ENCODE results near the gene APOBEC3F. TPM values are rescaled to one million over a fixed set of nuclear protein-coding genes. Genes with fewer than 3 reads are reported as not detected.
"Not testable (repeated sequence)": the region's sequence is repeated elsewhere in the genome, so short reads cannot be mapped to it uniquely, and the experiment has no call there.

Gene APOBEC3F
- total RNA-seq, 2 donors from 2014 or later: 3.4 to 6.3 TPM

DNA sequence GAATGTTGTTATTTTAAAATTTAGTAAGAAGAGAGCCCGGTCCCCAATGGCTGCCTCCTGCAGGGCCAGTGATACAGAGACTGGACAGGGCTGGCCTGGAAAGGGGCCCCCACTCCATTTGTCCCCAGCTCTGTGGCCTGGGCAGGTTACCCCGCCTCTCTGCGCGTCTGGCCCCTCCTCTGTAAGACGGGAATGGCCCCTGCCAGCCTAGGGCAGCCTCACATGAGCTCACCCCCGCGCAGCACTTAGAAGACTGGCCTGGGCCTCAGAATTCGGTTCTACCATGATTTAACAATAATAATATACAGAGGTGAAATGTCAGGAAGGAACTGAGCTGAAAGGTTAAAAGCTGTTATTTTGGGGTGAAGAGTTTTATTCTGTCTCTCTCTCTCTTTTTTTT is 37.7 kb downstream of the APOBEC3F start:
- H3K27ac ChIP-seq: no peak overlapping the region
- TF ChIP-seq, protein P1, sequence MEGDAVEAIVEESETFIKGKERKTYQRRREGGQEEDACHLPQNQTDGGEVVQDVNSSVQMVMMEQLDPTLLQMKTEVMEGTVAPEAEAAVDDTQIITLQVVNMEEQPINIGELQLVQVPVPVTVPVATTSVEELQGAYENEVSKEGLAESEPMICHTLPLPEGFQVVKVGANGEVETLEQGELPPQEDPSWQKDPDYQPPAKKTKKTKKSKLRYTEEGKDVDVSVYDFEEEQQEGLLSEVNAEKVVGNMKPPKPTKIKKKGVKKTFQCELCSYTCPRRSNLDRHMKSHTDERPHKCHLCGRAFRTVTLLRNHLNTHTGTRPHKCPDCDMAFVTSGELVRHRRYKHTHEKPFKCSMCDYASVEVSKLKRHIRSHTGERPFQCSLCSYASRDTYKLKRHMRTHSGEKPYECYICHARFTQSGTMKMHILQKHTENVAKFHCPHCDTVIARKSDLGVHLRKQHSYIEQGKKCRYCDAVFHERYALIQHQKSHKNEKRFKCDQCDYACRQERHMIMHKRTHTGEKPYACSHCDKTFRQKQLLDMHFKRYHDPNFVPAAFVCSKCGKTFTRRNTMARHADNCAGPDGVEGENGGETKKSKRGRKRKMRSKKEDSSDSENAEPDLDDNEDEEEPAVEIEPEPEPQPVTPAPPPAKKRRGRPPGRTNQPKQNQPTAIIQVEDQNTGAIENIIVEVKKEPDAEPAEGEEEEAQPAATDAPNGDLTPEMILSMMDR (IDR thresholded peaks at IDR 0.05): no peak
- H3K4me3 ChIP-seq: no peak overlapping the region
- peaks cover 0 to 10% of the 10 kb centered on the region in 2 donors for H3K4me1 ChIP-seq
- no peaks in the 10 kb centered on the region for H3K9me3 ChIP-seq
- H3K27me3 ChIP-seq: no peaks in the 10 kb centered on the region
- H3K36me3 ChIP-seq: no peaks in the 10 kb centered on the region
- DNase-seq (ENCODE audit: low spot score): no peak

DNA sequence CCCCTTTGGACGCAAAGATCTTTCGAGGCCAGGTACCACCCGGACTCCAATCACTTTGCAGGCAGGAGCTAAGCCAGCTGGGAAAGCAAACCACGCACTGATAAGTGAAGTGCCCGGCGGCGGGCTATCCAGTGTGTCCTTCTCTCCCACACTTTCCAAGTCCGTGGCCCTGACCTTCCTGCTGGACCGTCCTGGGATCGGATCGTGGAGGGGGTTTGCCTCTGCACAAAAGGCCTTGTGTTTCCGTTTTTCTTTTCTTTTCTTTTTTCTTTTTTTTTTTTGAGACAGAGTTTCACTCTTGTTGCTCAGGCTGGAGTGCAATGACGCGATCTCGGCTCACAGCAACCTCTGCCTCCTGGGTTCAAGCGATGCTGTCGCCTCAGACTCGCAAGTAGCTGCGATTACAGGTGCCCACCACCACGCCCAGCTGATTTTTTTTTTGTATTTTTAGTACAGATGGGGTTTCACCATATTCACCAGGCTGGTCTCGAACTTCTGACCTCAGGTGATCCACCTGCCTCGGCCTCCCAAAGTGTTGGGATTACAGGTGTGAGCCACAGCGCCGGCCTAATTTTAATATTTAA is 38.5 kb downstream of the APOBEC3F start:
- DNase-seq (ENCODE audit: low spot score); H3K9me3 ChIP-seq; H3K27me3 ChIP-seq; H3K27ac ChIP-seq; H3K4me1 ChIP-seq; H3K36me3 ChIP-seq; H3K4me3 ChIP-seq: not testable (repeated sequence)

DNA sequence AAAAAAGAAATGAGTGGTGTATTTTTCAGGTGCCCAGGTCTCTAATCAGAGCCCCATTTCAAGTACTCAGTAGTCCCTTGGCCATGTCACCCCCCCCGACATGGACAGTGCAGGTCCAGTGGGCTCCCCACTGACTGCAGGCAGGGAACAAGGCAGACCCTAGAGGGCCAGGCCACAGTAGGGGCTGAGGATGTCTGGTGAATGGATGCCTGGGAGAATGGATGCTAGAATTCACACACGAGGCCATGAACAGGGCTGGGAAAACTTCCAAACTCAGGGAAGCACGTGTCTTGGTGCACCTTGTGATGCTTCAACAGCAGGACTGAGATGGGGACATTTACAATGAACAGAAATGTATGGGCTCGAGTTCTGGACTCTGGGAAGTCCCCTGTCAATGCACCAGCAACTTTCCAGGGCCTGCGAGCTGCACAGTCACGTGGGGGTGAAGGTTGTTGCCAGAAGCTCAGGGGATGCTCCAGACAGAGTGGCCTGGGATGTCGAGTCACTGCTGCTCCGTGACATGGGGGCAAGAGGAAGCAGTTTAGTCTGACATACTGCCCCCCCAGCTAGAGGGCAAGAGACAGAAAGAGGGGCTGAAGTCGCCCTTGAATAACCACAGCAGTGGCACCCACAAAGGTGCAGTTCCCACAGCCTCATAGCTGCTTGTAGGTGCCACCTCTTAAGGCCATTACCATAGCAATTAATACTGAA is 39.5 kb downstream of the APOBEC3F start:
- TF ChIP-seq, protein P1 (IDR thresholded peaks at IDR 0.05): no peak
- Histone ChIP-seq H3K36me3 (no peaks in the 10 kb centered on the region), H3K9me3 (no peaks in the 10 kb centered on the region), H3K4me1 (peaks cover 0 to 10% of the 10 kb centered on the region in 2 donors), H3K27me3 (no peaks in the 10 kb centered on the region), H3K4me3 (no peak overlapping the region), H3K27ac (no peak overlapping the region)
- no peak for DNase-seq (ENCODE audit: low spot score)

DNA sequence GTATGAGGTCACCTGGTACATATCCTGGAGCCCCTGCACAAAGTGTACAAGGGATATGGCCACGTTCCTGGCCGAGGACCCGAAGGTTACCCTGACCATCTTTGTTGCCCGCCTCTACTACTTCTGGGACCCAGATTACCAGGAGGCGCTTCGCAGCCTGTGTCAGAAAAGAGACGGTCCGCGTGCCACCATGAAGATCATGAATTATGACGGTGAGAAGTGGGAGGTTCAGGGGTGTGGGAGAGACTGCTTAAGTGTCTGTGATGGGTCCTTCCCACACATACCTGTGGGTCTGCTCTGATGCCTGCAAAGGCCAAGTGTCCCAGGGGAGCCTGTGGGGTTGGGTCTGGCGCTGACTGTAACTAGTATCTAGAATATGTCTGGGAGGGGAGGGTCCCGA is 40.4 kb downstream of the APOBEC3F start:
- no peaks in the 10 kb centered on the region for H3K36me3 ChIP-seq
- TF ChIP-seq, protein P1 (IDR thresholded peaks at IDR 0.05): no peak
- DNase-seq (ENCODE audit: low spot score): no peak

DNA sequence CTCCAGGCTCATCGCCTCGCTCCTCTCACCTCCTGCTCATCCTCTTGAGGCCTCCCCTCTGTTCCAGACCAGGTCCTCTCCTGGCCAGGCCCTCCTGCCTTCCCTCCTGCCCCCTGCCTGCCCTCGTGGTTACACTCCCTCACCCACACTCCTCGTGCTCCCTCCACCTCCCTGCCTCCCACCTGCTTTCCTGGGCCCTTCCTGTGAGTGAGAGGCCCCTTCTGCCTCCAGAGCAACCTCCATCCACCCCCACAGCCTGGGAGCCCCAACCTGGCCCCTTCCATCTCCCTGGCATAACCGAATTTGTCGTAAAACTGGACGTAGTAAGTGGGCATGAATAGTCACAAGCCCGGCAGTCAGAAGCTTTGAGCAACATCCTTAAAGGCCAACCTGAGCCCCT is 40.9 kb downstream of the APOBEC3F start:
- DNase-seq (ENCODE audit: low spot score): no peak
- H3K4me1 ChIP-seq: peaks cover 0 to 10% of the 10 kb centered on the region in 2 donors
- TF ChIP-seq, protein P1 (IDR thresholded peaks at IDR 0.05): no peak

More for the DNA sequence above, 40.4 kb downstream of the APOBEC3F start:
- Histone ChIP-seq H3K27me3 (no peaks in the 10 kb centered on the region), H3K4me3 (no peak overlapping the region), H3K27ac (no peak overlapping the region), H3K9me3 (no peaks in the 10 kb centered on the region), H3K4me1 (peaks cover 0 to 10% of the 10 kb centered on the region in 2 donors)

DNA sequence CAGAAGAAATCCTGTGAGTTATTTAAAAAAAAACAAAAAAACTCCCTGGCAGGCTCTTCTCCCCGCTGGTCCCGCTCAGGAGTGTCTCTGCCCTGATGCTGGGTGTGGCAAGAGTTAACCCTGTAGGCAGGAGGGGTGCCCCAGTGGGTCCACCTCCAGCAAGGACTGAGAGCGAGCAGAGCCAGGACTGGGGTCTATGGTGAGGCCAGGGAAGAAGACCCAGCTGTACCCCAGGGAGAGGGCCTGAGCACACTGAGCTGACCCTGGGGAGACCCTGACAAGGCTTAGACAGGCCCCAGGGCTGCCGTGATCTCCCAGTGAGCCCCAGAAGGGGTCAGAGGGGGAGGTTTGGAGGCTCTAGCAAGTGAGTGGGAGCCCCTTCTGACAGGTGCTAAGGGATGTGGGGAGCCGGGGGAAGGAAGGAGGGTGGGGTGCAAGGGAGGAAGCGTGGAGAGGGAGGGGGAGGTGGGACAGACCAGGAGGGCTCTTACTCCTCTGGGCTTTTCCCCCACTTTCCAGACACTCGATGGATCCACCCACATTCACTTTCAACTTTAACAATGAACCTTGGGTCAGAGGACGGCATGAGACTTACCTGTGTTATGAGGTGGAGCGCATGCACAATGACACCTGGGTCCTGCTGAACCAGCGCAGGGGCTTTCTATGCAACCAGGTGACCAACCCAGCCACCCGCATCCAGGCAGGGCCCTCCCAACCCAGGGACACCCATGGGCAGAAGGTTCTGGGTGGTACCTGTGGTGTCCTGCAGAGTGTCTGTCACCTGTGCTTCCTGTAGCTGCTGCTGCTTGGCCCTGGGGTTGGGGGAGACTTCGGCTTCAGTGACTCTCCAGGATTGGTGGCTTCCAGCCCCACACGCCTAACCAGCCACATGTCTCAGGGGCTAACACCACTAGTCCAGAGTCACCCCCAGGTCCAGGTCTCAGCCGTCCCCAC is 42.8 kb downstream of the APOBEC3F start:
- no peaks in the 10 kb centered on the region for H3K9me3 ChIP-seq
- DNase-seq (ENCODE audit: low spot score): no peak

More for the DNA sequence above, 40.9 kb downstream of the APOBEC3F start:
- H3K27ac ChIP-seq: no peak overlapping the region
- no peaks in the 10 kb centered on the region for H3K27me3 ChIP-seq
- no peaks in the 10 kb centered on the region for H3K36me3 ChIP-seq
- H3K9me3 ChIP-seq: no peaks in the 10 kb centered on the region
- no peak overlapping the region for H3K4me3 ChIP-seq

More for the DNA sequence above, 42.8 kb downstream of the APOBEC3F start:
- H3K4me1 ChIP-seq: no peaks in the 10 kb centered on the region
- H3K27ac ChIP-seq: no peak overlapping the region
- TF ChIP-seq, protein P1 (IDR thresholded peaks at IDR 0.05): no peak
- H3K4me3 ChIP-seq: no peak overlapping the region
- H3K36me3 ChIP-seq: no peaks in the 10 kb centered on the region
- no peaks in the 10 kb centered on the region for H3K27me3 ChIP-seq

All from right atrium auricular region (tissue), 2 donors.